Measurements from ENCODE around the gene TBX1. TPM values are rescaled to one million over a fixed set of nuclear protein-coding genes. Genes with fewer than 3 reads are reported as not detected.

TBX1 gene
- total RNA-seq, 1 donor from 2014 or later = not detected

DNA sequence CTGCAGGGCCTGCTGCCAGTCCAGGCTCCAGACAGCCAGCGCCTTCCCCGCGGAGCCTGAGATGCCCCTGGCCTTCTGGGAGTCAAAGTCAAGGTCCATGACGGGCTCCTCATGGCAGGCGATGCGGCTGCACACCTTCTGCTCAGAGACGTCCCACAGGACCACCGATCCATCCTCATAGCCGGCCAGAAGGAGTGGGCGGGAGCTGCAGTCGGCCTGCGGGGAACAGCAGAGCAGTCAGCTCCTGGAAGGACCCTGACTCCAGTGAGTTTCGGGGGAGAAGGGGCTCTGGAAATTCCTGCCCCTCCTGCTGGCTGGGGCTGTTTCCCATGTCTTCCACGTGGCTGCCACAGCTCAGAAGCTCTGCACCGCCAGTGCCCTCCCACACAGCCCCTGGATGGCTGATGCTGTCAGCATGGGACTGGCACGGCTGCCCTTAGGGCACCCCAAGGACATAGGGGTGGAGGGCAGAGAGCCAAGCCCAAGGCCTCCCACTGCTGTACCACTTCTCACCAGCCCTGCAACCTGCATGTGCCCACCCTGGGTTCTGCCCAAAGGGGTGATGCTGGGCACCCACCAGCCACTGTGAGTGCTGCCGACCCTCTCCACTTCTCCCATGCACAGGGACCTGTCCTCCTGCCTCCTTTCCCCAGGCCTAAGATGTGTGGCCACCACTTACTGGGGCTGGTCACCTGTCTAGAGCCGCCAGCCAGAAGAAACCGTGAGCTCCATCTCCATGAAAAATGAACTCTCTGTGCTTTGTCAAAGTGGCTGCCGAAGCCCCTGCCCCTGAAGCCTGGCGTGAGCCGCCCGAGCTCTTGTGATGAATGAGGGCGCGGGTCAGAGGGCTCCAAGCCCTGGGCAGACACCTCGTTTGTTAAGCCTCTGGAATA, 41.7 kb downstream of the TBX1 start:
- peak overlapping the region; percentile 69 for H3K27ac Mint-ChIP-seq (ENCODE audit: unreplicated experiment)
- H3K4me3 Mint-ChIP-seq = no peak overlapping the region
- no peak for DNase-seq (ENCODE audit: low read depth, low spot score)
- TF ChIP-seq, protein P1, sequence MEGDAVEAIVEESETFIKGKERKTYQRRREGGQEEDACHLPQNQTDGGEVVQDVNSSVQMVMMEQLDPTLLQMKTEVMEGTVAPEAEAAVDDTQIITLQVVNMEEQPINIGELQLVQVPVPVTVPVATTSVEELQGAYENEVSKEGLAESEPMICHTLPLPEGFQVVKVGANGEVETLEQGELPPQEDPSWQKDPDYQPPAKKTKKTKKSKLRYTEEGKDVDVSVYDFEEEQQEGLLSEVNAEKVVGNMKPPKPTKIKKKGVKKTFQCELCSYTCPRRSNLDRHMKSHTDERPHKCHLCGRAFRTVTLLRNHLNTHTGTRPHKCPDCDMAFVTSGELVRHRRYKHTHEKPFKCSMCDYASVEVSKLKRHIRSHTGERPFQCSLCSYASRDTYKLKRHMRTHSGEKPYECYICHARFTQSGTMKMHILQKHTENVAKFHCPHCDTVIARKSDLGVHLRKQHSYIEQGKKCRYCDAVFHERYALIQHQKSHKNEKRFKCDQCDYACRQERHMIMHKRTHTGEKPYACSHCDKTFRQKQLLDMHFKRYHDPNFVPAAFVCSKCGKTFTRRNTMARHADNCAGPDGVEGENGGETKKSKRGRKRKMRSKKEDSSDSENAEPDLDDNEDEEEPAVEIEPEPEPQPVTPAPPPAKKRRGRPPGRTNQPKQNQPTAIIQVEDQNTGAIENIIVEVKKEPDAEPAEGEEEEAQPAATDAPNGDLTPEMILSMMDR (conservative IDR thresholded peaks at IDR 0.05) = no peak
- H3K27me3 Mint-ChIP-seq (ENCODE audit: low read depth) = no peaks in the 10 kb centered on the region
- peaks cover 4% of the 10 kb centered on the region for H3K4me1 Mint-ChIP-seq
- no peaks in the 10 kb centered on the region for H3K36me3 Mint-ChIP-seq (ENCODE audit: low read depth)
- no peaks in the 10 kb centered on the region for H3K9me3 Mint-ChIP-seq

GRCh38 chr22:19802894-19803735, 42.5 kb downstream of the TBX1 start:
- DNase-seq (ENCODE audit: low read depth, low spot score) = no peak
- peak overlapping the region; percentile 69 for H3K27ac Mint-ChIP-seq (ENCODE audit: unreplicated experiment)
- H3K27me3 Mint-ChIP-seq (ENCODE audit: low read depth) = no peaks in the 10 kb centered on the region
- H3K4me3 Mint-ChIP-seq = no peak overlapping the region
- H3K36me3 Mint-ChIP-seq (ENCODE audit: low read depth) = no peaks in the 10 kb centered on the region
- H3K9me3 Mint-ChIP-seq = no peaks in the 10 kb centered on the region
- TF ChIP-seq, protein P1 (conservative IDR thresholded peaks at IDR 0.05) = no peak
- H3K4me1 Mint-ChIP-seq = peaks cover 4% of the 10 kb centered on the region

DNA sequence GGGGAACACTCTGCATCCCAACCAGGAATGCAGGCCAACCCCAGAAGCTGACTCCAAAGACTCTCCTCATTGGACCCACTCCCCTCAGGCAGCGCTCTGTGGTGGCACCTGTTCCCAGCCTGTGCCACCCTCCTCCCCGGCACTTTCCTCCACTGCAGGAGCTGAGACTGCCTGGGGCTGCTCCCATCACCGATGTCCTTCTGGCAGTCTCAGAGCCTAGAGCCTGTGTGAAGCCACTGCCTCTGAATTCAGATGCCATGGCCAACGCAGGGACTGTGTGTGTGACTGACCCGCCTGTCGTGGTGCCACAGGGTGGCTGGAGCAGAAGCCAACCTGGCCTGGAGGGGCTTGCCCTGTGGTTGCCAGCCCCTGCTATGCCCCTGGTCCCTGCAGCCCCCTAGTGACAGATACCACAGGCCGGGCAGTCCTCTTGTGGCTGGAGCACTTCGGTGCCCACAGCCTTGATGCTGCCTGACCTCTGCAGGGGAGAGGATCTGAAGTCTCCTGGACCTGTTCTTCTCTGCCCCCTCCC, 43.2 kb downstream of the TBX1 start:
- H3K9me3 Mint-ChIP-seq = no peaks in the 10 kb centered on the region
- no peaks in the 10 kb centered on the region for H3K36me3 Mint-ChIP-seq (ENCODE audit: low read depth)
- H3K27me3 Mint-ChIP-seq (ENCODE audit: low read depth) = no peaks in the 10 kb centered on the region
- no peak overlapping the region for H3K4me3 Mint-ChIP-seq
- H3K27ac Mint-ChIP-seq (ENCODE audit: unreplicated experiment) = no peak overlapping the region
- TF ChIP-seq, protein P1 (conservative IDR thresholded peaks at IDR 0.05) = no peak
- H3K4me1 Mint-ChIP-seq = peaks cover 4% of the 10 kb centered on the region
- DNase-seq (ENCODE audit: low read depth, low spot score) = no peak

- H3K9me3 Mint-ChIP-seq = no peaks in the 10 kb centered on the region
- H3K27me3 Mint-ChIP-seq (ENCODE audit: low read depth) = no peaks in the 10 kb centered on the region
- H3K27ac Mint-ChIP-seq (ENCODE audit: unreplicated experiment) = no peak overlapping the region
- TF ChIP-seq, protein P1 (conservative IDR thresholded peaks at IDR 0.05) = no peak
- H3K4me1 Mint-ChIP-seq = peaks cover 4% of the 10 kb centered on the region
- no peak overlapping the region for H3K4me3 Mint-ChIP-seq
- DNase-seq (ENCODE audit: low read depth, low spot score) = no peak
- H3K36me3 Mint-ChIP-seq (ENCODE audit: low read depth) = no peaks in the 10 kb centered on the region
These were observed 45.2 kb downstream of the TBX1 start for GRCh38 chr22:19805821-19806212.
